A549 (cell line): ENCODE measurements around the gene DPCD. TPM values are rescaled to one million over a fixed set of nuclear protein-coding genes. Genes with fewer than 3 reads are reported as not detected.

Experiments used
- ATAC-seq, 2 experiments: fragments of 200-7000 bp in 1 of 2; fragments of >200 bp in 1 of 2; cut with Nextera tagmentation in 1 of 2; cut with Tn5 transposase in 1 of 2; 3 replicates each; pipeline versions ENCODE4 v1.8.0 to v1.9.1; 2018 to 2020; ENCODE audit warnings: mild to moderate bottlenecking in 1 of 2, moderate library complexity in 1 of 2
- CTCF ChIA-PET: fragments of 300-600 bp; sonication (Branson Sonifier 250); formaldehyde crosslinking; extraction: SDS; loops from one replicate; lab custom pipeline; 2021; ENCODE audit warnings: antibody characterized with exemption, inconsistent platforms; lab: Yijun Ruan, JAX
- POLR2A ChIA-PET: fragments of 350-600 bp; formaldehyde crosslinking; extraction: SDS; loops from one replicate; lab custom pipeline; 2021; ENCODE audit warnings: antibody characterized with exemption, inconsistent platforms; lab: Yijun Ruan, JAX
- DNase-seq, 2 experiments: peaks; one replicate each; pipeline versions ENCODE4 v3.0.0 to v3.0.0-alpha.2; 2011 to 2016; ENCODE audit warnings: low read depth in 1 of 2, low spot score in 1 of 2
- FAIRE-seq: peaks from 2 replicates; lab custom pipeline; 2011; peaks lifted over from hg19 to GRCh38; lab: Jason Lieb, UNC
- H3K27ac ChIP-seq, 2 experiments: fragments of >200 bp; sonication (Bioruptor Twin); formaldehyde crosslinking; 3 replicates each; pipeline ENCODE4 v1.5.1; 2016 to 2017
- H3K4me1 ChIP-seq: fragments of >200 bp; sonication (Bioruptor Twin); formaldehyde crosslinking; 3 replicates; pipeline ENCODE4 v1.6.1; 2016
- H3K4me2 ChIP-seq: fragments of >200 bp; sonication (Bioruptor Twin); formaldehyde crosslinking; 3 replicates; pipeline ENCODE4 v1.6.1; 2016
- H3K4me3 ChIP-seq: fragments of >200 bp; sonication (Bioruptor Twin); formaldehyde crosslinking; 3 replicates; pipeline ENCODE4 v1.5.1; 2016
- H3K9me3 ChIP-seq: fragments of >200 bp; sonication (Bioruptor Twin); formaldehyde crosslinking; 3 replicates; pipeline ENCODE4 v1.6.1; 2016
- CHD2 ChIP-seq: fragments of 150-350 bp; IDR thresholded peaks from 2 replicates; pipeline ENCODE4 v1.6.1; 2014; ENCODE audit warnings: low read length; ENCODE audit not compliant: partially characterized antibody
- FOSL2 ChIP-seq, 2 experiments: fragments of 450-650 bp in 1 of 2; fragments of >200 bp in 1 of 2; sonication (Bioruptor Twin) in 1 of 2; formaldehyde crosslinking; IDR thresholded peaks; 2 replicates each; pipeline versions ENCODE4 v1.5.0 to v1.6.1; 2016 to 2020; ENCODE audit warnings: mild to moderate bottlenecking in 1 of 2, moderate library complexity in 1 of 2
- HDAC2 ChIP-seq: fragments of 200-600 bp; sonication (generic); IDR thresholded peaks from 2 replicates; pipeline ENCODE4 v1.6.1; 2016
- HOXA7 ChIP-seq: fragments of 250-450 bp; sonication (Bioruptor Pico); IDR thresholded peaks from 2 replicates; pipeline ENCODE4 v1.5.0; 2020; ENCODE audit warnings: mild to moderate bottlenecking, moderate library complexity
- HOXB13 ChIP-seq: fragments of 250-450 bp; sonication (Bioruptor Pico); IDR thresholded peaks from 2 replicates; pipeline ENCODE4 v1.5.0; 2020; ENCODE audit warnings: low read depth, mild to moderate bottlenecking, moderate library complexity
- HOXB5 ChIP-seq: fragments of 250-450 bp; sonication (Bioruptor Pico); IDR thresholded peaks from 2 replicates; pipeline ENCODE4 v1.5.0; 2020; ENCODE audit warnings: mild to moderate bottlenecking, moderate library complexity
- KDM5A ChIP-seq: fragments of 200-600 bp; sonication (generic); IDR thresholded peaks from 2 replicates; pipeline ENCODE4 v1.6.1; 2016; ENCODE audit warnings: antibody characterized with exemption, mild to moderate bottlenecking
- MAFK ChIP-seq: fragments of 450-650 bp; IDR thresholded peaks from 2 replicates; pipeline ENCODE4 v1.6.1; 2014; ENCODE audit not compliant: partially characterized antibody
- RAD21 ChIP-seq, 2 experiments: fragments of >200 bp in 1 of 2; sonication (Bioruptor Twin) in 1 of 2; formaldehyde crosslinking in 1 of 2; IDR thresholded peaks in 1 of 2; conservative IDR thresholded peaks in 1 of 2; 2 replicates in 1 of 2; 3 replicates in 1 of 2; pipeline ENCODE4 v1.6.1; 2012 to 2018; ENCODE audit warnings: inconsistent platforms in 1 of 2
- RARB ChIP-seq: fragments of 250-450 bp; sonication (Bioruptor Pico); IDR thresholded peaks from 2 replicates; pipeline ENCODE4 v1.8.0; 2021; ENCODE audit warnings: mild to moderate bottlenecking, moderate library complexity
- SMC3 ChIP-seq: fragments of >200 bp; sonication (Bioruptor Twin); formaldehyde crosslinking; IDR thresholded peaks from 3 replicates; pipeline ENCODE4 v1.6.1; 2018; ENCODE audit warnings: inconsistent platforms
- ZC3H11A ChIP-seq: fragments of 450-650 bp; IDR thresholded peaks from 2 replicates; pipeline ENCODE4 v1.6.1; 2014; ENCODE audit warnings: antibody characterized with exemption, mild to moderate bottlenecking
- WGBS: methylation state at CpG from one replicate; pipeline ENCODE4 v1.1.6; 2017; ENCODE audit errors: missing lambda C conversion rate; 5-methylcytosine and 5-hydroxymethylcytosine counted together
- polyA plus RNA-seq, 4 experiments: library from polyadenylated mRNA; depleted of rRNA in 3 of 4; stranded (reverse); fragments of >200 nt; fragmentation: RNase III in 1 of 4; extraction: RNeasy Plus Mini Kit Qiagen cat#74134 plus additional on column Dnase treatment in 1 of 4; gene quantifications; 2 replicates in 3 of 4; 3 replicates in 1 of 4; pipeline ENCODE4 v1.2.3, GENCODE V29; 2011 to 2017
- TF ChIP-seq, protein P1 (sequence below): IDR thresholded peaks from 2 replicates; pipeline ENCODE4 v1.6.1; 2012
- TF ChIP-seq, protein P2 (sequence below): fragments of >200 bp; sonication (Bioruptor Twin); formaldehyde crosslinking; IDR thresholded peaks from 3 replicates; pipeline ENCODE4 v1.5.1; 2016
- TF ChIP-seq, protein P3 (sequence below): fragments of >200 bp; sonication (Bioruptor Twin); formaldehyde crosslinking; IDR thresholded peaks from 2 replicates; pipeline ENCODE4 v1.6.1; 2016
- TF ChIP-seq, protein P4 (sequence below): fragments of 250-450 bp; sonication (Bioruptor Pico); IDR thresholded peaks from 2 replicates; pipeline ENCODE4 v1.5.0; 2020; ENCODE audit warnings: low read depth, mild to moderate bottlenecking, moderate library complexity
- TF ChIP-seq, protein P5 (sequence below): IDR thresholded peaks from 2 replicates; pipeline ENCODE4 v1.6.1; 2012
- TF ChIP-seq, protein P6 (sequence below): fragments of 150-350 bp; IDR thresholded peaks from 2 replicates; pipeline ENCODE4 v1.6.1; 2014; ENCODE audit warnings: low read depth, mild to moderate bottlenecking, low read length

The DPCD gene
- polyA plus RNA-seq, 2 of the 4 experiments (the other 2 are of a cell fraction), result 37.4 to 40.8 TPM

DNA sequence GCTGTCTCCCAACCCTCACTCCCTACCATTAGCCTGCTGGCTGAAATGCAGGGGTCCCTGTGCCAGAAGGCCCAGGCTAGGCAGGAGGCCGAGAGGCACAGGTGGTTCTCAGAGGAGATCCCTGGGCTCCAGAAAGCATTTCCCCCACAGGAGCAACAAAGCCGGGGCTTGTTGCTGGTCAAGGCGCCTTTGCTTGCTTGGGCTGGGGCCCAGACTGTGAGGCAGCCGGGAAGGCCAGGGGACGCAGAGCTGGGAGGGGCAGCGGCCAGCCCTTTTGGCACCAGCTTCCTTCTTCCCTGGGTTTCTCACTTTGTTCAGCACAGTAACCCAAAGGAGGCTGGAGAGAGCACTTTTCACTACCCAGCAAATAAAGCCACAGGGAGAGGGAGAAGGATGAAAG, 58.2 kb downstream of the DPCD start:
- Histone ChIP-seq H3K4me3 (no peak overlapping the region), H3K27ac (no peak overlapping the region), H3K4me2 (no peak overlapping the region), H3K9me3 (no peaks in the 10 kb centered on the region), H3K4me1 (no peaks in the 10 kb centered on the region)
- CTCF ChIA-PET, result interaction anchor here (0.9 to 1.2 kb wide), 3 partner anchors 10 to 135 kb away, joined by 3 to 5 read pairs (median 4); no protein-coding TSS in a partner anchor
- FAIRE-seq (no peak), DNase-seq (no peak), ATAC-seq (no peak)
- TF ChIP-seq HOXA7 (CRISPR knock-in tag) (no peak), RAD21 (conservative IDR thresholded peaks at IDR 0.05 in 1 of 2, IDR thresholded peaks at IDR 0.05 in 1 of 2) (no peak), HOXB13 (CRISPR knock-in tag) (no peak), CHD2 (no peak), ZC3H11A (no peak), RARB (CRISPR knock-in tag) (no peak)
- TF ChIP-seq, protein P1, sequence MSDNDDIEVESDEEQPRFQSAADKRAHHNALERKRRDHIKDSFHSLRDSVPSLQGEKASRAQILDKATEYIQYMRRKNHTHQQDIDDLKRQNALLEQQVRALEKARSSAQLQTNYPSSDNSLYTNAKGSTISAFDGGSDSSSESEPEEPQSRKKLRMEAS, result no peak
- POLR2A ChIA-PET, result no interaction called here
- WGBS, result 95% methylated on average over 6 of the region's 6 CpGs

DNA sequence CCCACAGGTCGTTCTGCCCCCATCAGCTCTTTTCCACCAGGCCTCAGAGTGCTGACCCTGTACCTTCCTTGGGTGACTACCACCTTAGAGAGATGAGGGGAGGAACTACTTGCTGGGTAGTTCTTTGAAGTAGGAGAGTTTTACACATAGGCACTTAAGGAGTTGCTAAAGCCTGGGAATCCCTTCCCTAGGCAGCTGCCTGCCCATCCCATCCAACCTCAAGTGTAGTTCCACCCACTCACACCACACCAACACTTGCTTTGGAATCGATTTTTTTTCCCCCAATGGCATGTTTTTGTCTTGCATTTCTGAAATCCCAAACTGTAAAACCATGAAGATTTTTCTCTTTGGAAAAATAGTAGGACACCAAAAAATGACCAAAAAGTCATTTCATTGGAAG, 59.1 kb downstream of the DPCD start:
- no peak for ATAC-seq
- WGBS, result 57% methylated on average over 2 of the region's 2 CpGs
- POLR2A ChIA-PET, result no interaction called here
- CTCF ChIA-PET, result interaction anchor here (0.9 to 1.2 kb wide), 2 partner anchors 9 to 22 kb away, joined by 3 to 5 read pairs; no protein-coding TSS in a partner anchor
- no peak for DNase-seq
- TF ChIP-seq HOXB5 (CRISPR knock-in tag), result no peak
- TF ChIP-seq, protein P2, sequence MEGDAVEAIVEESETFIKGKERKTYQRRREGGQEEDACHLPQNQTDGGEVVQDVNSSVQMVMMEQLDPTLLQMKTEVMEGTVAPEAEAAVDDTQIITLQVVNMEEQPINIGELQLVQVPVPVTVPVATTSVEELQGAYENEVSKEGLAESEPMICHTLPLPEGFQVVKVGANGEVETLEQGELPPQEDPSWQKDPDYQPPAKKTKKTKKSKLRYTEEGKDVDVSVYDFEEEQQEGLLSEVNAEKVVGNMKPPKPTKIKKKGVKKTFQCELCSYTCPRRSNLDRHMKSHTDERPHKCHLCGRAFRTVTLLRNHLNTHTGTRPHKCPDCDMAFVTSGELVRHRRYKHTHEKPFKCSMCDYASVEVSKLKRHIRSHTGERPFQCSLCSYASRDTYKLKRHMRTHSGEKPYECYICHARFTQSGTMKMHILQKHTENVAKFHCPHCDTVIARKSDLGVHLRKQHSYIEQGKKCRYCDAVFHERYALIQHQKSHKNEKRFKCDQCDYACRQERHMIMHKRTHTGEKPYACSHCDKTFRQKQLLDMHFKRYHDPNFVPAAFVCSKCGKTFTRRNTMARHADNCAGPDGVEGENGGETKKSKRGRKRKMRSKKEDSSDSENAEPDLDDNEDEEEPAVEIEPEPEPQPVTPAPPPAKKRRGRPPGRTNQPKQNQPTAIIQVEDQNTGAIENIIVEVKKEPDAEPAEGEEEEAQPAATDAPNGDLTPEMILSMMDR, result no peak
- TF ChIP-seq, protein P3, sequence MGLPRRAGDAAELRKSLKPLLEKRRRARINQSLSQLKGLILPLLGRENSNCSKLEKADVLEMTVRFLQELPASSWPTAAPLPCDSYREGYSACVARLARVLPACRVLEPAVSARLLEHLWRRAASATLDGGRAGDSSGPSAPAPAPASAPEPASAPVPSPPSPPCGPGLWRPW, result no peak
- TF ChIP-seq, protein P4, sequence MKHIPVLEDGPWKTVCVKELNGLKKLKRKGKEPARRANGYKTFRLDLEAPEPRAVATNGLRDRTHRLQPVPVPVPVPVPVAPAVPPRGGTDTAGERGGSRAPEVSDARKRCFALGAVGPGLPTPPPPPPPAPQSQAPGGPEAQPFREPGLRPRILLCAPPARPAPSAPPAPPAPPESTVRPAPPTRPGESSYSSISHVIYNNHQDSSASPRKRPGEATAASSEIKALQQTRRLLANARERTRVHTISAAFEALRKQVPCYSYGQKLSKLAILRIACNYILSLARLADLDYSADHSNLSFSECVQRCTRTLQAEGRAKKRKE (CRISPR knock-in tag), result no peak
- TF ChIP-seq SMC3, result no peak
- TF ChIP-seq, protein P5, sequence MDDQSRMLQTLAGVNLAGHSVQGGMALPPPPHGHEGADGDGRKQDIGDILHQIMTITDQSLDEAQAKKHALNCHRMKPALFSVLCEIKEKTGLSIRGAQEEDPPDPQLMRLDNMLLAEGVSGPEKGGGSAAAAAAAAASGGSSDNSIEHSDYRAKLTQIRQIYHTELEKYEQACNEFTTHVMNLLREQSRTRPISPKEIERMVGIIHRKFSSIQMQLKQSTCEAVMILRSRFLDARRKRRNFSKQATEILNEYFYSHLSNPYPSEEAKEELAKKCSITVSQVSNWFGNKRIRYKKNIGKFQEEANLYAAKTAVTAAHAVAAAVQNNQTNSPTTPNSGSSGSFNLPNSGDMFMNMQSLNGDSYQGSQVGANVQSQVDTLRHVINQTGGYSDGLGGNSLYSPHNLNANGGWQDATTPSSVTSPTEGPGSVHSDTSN, result no peak
- TF ChIP-seq MAFK, result no peak
- no peak for TF ChIP-seq FOSL2 (IDR thresholded peaks at IDR 0.05)
- TF ChIP-seq FOSL2 (CRISPR knock-in tag; IDR thresholded peaks at IDR 0.05), result no peak
- TF ChIP-seq, protein P6, sequence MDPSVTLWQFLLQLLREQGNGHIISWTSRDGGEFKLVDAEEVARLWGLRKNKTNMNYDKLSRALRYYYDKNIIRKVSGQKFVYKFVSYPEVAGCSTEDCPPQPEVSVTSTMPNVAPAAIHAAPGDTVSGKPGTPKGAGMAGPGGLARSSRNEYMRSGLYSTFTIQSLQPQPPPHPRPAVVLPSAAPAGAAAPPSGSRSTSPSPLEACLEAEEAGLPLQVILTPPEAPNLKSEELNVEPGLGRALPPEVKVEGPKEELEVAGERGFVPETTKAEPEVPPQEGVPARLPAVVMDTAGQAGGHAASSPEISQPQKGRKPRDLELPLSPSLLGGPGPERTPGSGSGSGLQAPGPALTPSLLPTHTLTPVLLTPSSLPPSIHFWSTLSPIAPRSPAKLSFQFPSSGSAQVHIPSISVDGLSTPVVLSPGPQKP, result no peak
- TF ChIP-seq HDAC2, result no peak
- no peak for TF ChIP-seq KDM5A
- TF ChIP-seq, all 56 proteins: peak for 0
- Histone ChIP-seq H3K4me2 (no peak overlapping the region), H3K4me1 (no peaks in the 10 kb centered on the region), H3K4me3 (no peak overlapping the region), H3K27ac (no peak overlapping the region), H3K9me3 (no peaks in the 10 kb centered on the region)
- no peak for FAIRE-seq
